Activated naive CD4-positive, alpha-beta T cell treated with anti-CD3 and anti-CD28 coated beads, Interleukin-2, amount 10 ng/mL, durations not matched to agents 7 days and 5 days (primary cell): ENCODE results near the gene MALRD1.

ENCODE experiments used
- CTCF ChIA-PET: fragments of 350-600 bp; sonication (Branson Sonifier 250); formaldehyde crosslinking; loops from one replicate; lab custom pipeline; 2021; ENCODE audit warnings: antibody characterized with exemption; lab: Charles Lee
- DNase-seq: peaks from one replicate; pipeline ENCODE4 v3.0.0-alpha.2; 2020
- H3K27ac Mint-ChIP-seq: one replicate; pipeline ENCODE4 v1.8.0; 2021; ENCODE audit warnings: mild to moderate bottlenecking, moderate library complexity, mixed read lengths
- H3K27me3 Mint-ChIP-seq: one replicate; pipeline ENCODE4 v1.8.0; 2021; ENCODE audit warnings: mild to moderate bottlenecking, mixed read lengths
- H3K36me3 Mint-ChIP-seq: one replicate; pipeline ENCODE4 v1.8.0; 2021; ENCODE audit warnings: mixed read lengths
- H3K4me1 Mint-ChIP-seq: one replicate; pipeline ENCODE4 v1.8.0; 2021; ENCODE audit warnings: mixed read lengths
- H3K4me3 Mint-ChIP-seq: one replicate; pipeline ENCODE4 v1.8.0; 2021; ENCODE audit warnings: mild to moderate bottlenecking, moderate library complexity, mixed read lengths
- H3K9me3 Mint-ChIP-seq: one replicate; pipeline ENCODE4 v1.8.0; 2021; ENCODE audit warnings: mixed read lengths

MALRD1 gene

GRCh38 chr10:19588608-19589007 is 540.0 kb downstream of the MALRD1 start:
- Mint-ChIP-seq H3K4me1 (no peaks in the 10 kb centered on the region), H3K27ac (no peak overlapping the region), H3K4me3 (no peak overlapping the region), H3K36me3 (no peaks in the 10 kb centered on the region), H3K27me3 (no peaks in the 10 kb centered on the region), H3K9me3 (peaks cover 10% of the 10 kb centered on the region)
- DNase-seq, result no peak
- CTCF ChIA-PET, result no interaction called here

- DNase-seq, result no peak
- no peak overlapping the region for H3K4me3 Mint-ChIP-seq
- no peaks in the 10 kb centered on the region for H3K27me3 Mint-ChIP-seq
- CTCF ChIA-PET, result no interaction called here
- H3K9me3 Mint-ChIP-seq, result peaks cover 2% of the 10 kb centered on the region
- H3K36me3 Mint-ChIP-seq, result no peaks in the 10 kb centered on the region
- no peaks in the 10 kb centered on the region for H3K4me1 Mint-ChIP-seq
- no peak overlapping the region for H3K27ac Mint-ChIP-seq
Measured at GRCh38 chr10:19592276-19592675, 543.7 kb downstream of the MALRD1 start.

DNA sequence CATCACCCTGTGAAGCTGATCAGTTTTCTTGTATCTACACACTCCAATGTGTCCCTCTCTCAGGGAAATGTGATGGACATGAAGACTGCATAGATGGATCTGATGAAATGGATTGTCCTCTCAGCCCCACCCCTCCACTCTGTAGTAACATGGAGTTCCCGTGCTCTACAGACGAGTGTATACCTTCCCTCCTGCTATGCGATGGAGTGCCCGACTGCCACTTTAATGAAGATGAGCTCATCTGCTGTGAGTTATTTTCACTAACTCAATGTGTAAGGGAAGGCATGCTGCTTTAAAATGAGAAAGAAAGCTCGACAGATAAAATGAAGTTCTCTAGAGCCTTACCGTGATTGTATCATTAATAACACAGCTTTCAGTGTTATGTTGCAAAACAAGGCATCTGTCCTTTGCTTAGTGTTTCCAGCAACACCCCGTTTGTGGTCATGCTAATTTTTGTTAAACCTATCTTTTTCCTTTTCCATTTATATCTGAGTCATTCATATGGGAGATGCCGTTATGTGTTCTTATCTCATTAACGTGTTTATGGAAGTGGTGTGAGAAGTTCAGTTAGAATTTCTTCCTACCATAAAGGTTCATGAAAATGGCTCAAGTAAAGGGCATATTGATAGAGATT is 546.7 kb downstream of the MALRD1 start:
- H3K9me3 Mint-ChIP-seq, result peaks cover 3% of the 10 kb centered on the region
- no peak for DNase-seq
- no peak overlapping the region for H3K27ac Mint-ChIP-seq
- H3K36me3 Mint-ChIP-seq, result no peaks in the 10 kb centered on the region
- H3K4me1 Mint-ChIP-seq, result no peaks in the 10 kb centered on the region
- no peaks in the 10 kb centered on the region for H3K27me3 Mint-ChIP-seq
- no peak overlapping the region for H3K4me3 Mint-ChIP-seq
- CTCF ChIA-PET, result no interaction called here

GRCh38 chr10:19605806-19606205 is 557.2 kb downstream of the MALRD1 start:
- no peaks in the 10 kb centered on the region for H3K4me1 Mint-ChIP-seq
- no peaks in the 10 kb centered on the region for H3K27me3 Mint-ChIP-seq
- H3K36me3 Mint-ChIP-seq, result no peaks in the 10 kb centered on the region
- CTCF ChIA-PET, result no interaction called here
- no peak overlapping the region for H3K4me3 Mint-ChIP-seq
- H3K27ac Mint-ChIP-seq, result no peak overlapping the region
- H3K9me3 Mint-ChIP-seq, result peaks cover 6% of the 10 kb centered on the region
- no peak for DNase-seq

GRCh38 chr10:19606968-19607367 is 558.4 kb downstream of the MALRD1 start:
- no peaks in the 10 kb centered on the region for H3K27me3 Mint-ChIP-seq
- H3K9me3 Mint-ChIP-seq, result peaks cover 6% of the 10 kb centered on the region
- DNase-seq, result no peak
- no peak overlapping the region for H3K27ac Mint-ChIP-seq
- H3K4me1 Mint-ChIP-seq, result no peaks in the 10 kb centered on the region
- no peak overlapping the region for H3K4me3 Mint-ChIP-seq
- H3K36me3 Mint-ChIP-seq, result no peaks in the 10 kb centered on the region
- CTCF ChIA-PET, result no interaction called here

DNA sequence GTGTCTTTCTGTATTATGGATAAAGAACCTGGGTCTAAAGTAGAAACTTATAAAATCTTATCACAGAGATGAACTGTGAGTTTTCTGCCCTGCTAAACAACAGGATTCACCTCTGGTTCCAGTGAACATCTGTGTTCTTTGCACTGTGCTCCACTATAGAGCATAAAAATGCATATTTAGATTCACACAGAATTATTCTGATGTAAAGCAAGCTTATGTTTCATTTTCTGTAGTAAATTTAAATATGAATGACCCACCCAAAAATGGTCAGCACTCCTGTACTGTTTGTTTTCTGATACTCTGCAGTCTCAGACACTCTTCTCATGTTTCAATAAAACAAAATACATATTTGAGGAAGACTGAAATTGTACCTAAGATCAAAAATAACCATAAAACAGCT is 563.2 kb downstream of the MALRD1 start:
- CTCF ChIA-PET, result no interaction called here
- no peaks in the 10 kb centered on the region for H3K4me1 Mint-ChIP-seq
- no peak overlapping the region for H3K27ac Mint-ChIP-seq
- H3K27me3 Mint-ChIP-seq, result no peaks in the 10 kb centered on the region
- DNase-seq, result no peak
- H3K36me3 Mint-ChIP-seq, result no peaks in the 10 kb centered on the region
- peaks cover 10% of the 10 kb centered on the region for H3K9me3 Mint-ChIP-seq
- no peak overlapping the region for H3K4me3 Mint-ChIP-seq

- CTCF ChIA-PET, result no interaction called here
- Mint-ChIP-seq H3K4me1 (no peaks in the 10 kb centered on the region), H3K27ac (no peak overlapping the region), H3K9me3 (peaks cover 14% of the 10 kb centered on the region), H3K36me3 (no peaks in the 10 kb centered on the region), H3K27me3 (no peaks in the 10 kb centered on the region), H3K4me3 (no peak overlapping the region)
- no peak for DNase-seq
Measured at GRCh38 chr10:19616966-19617365, 568.4 kb downstream of the MALRD1 start.

DNA sequence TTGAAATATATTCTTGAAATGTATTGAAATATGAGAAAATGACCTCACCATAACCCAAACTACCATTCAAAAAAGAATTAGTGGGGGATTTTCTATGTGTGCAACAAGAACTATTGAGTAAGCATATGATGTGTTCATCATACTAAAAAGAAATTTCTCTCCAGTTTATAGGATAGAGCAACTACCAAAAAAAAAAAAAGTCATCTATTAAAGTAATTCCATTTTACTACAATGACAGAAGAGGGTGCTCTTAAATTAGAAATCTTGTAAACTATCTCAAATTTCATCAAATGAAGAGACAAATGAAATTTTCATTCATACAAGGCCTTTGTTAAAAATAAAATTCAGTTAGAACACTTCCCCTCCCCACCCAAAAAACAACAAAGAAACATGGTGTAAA is 572.2 kb downstream of the MALRD1 start:
- no peak for DNase-seq
- H3K27me3 Mint-ChIP-seq, result no peaks in the 10 kb centered on the region
- peaks cover 7% of the 10 kb centered on the region for H3K9me3 Mint-ChIP-seq
- H3K36me3 Mint-ChIP-seq, result no peaks in the 10 kb centered on the region
- no peaks in the 10 kb centered on the region for H3K4me1 Mint-ChIP-seq
- CTCF ChIA-PET, result no interaction called here
- H3K27ac Mint-ChIP-seq, result no peak overlapping the region
- no peak overlapping the region for H3K4me3 Mint-ChIP-seq

- H3K27ac Mint-ChIP-seq, result no peak overlapping the region
- H3K9me3 Mint-ChIP-seq, result peaks cover 7% of the 10 kb centered on the region
- H3K4me1 Mint-ChIP-seq, result no peaks in the 10 kb centered on the region
- CTCF ChIA-PET, result no interaction called here
- no peaks in the 10 kb centered on the region for H3K27me3 Mint-ChIP-seq
- H3K36me3 Mint-ChIP-seq, result no peaks in the 10 kb centered on the region
- no peak overlapping the region for H3K4me3 Mint-ChIP-seq
- DNase-seq, result no peak
Measured at GRCh38 chr10:19623321-19623720, 574.7 kb downstream of the MALRD1 start.

DNA sequence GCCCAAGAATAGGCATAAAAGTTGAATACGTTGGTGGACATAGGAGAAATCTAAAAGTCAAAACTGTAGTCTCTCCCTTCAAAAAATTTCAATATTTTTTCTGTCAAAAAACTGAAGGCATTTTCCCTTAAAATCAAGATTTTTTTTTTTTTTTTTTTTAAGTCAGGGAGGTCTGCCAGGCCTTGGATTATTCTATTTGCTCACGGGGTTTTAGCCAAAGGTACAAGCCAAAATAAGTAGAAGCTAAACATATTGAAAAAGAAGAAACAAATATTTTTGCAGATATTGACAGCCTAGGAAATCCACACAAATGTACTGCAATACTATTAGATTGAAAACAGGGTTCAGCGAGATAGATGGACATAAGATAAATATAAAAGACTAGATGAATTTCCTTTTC is 577.6 kb downstream of the MALRD1 start:
- Mint-ChIP-seq H3K36me3 (no peaks in the 10 kb centered on the region), H3K4me1 (no peaks in the 10 kb centered on the region), H3K27me3 (no peaks in the 10 kb centered on the region), H3K9me3 (peaks cover 3% of the 10 kb centered on the region), H3K27ac (no peak overlapping the region), H3K4me3 (no peak overlapping the region)
- DNase-seq, result no peak
- CTCF ChIA-PET, result interaction anchor here (0.6 kb wide), 1 partner anchor 27 kb away, joined by 3 read pairs; no protein-coding TSS in a partner anchor

DNA sequence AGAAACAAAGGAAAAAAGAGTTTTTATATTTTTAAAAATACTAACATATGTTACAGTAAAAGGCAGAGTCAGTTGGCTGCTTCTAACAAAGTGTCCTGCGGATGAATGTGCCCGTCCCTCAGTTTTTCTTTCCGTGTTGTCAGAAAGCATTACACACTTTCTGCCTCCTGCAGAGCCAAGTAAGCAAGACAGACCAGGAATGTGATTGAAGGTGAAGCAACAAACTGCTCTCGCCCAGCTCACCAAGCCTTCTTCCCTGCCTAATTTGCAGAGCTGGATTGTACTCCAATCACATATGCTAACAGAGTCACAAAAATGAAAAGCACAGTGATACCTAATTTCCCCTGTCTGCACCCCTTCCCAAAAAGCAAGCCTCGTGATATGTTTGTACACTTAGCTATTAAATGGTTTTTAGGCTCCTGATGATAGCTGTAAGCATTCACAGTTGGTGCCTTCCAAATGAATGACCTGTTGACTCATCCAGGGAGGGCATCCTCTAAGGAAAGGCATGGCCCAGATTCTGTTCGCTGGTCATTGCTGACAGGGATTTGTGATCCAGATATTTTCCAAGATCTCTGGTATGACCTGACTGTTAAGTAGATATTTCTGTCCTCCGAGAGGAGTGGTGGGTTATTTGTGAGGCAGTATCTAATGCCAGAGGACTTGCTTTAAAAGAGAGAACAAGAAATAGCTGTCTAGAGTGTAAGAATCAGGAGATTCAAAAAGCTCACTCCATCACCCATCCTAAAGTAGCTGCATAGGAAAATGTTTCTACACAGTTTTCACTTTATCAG is 580.4 kb downstream of the MALRD1 start:
- peaks cover 9% of the 10 kb centered on the region for H3K9me3 Mint-ChIP-seq
- no peak overlapping the region for H3K27ac Mint-ChIP-seq
- H3K4me3 Mint-ChIP-seq, result no peak overlapping the region
- CTCF ChIA-PET, result no interaction called here
- DNase-seq, result no peak
- no peaks in the 10 kb centered on the region for H3K36me3 Mint-ChIP-seq
- no peaks in the 10 kb centered on the region for H3K4me1 Mint-ChIP-seq
- no peaks in the 10 kb centered on the region for H3K27me3 Mint-ChIP-seq

- Mint-ChIP-seq H3K9me3 (peaks cover 11% of the 10 kb centered on the region), H3K27ac (no peak overlapping the region), H3K27me3 (no peaks in the 10 kb centered on the region), H3K4me1 (no peaks in the 10 kb centered on the region), H3K4me3 (no peak overlapping the region), H3K36me3 (no peaks in the 10 kb centered on the region)
- CTCF ChIA-PET, result no interaction called here
- no peak for DNase-seq
Measured at GRCh38 chr10:19629567-19629966, 581.0 kb downstream of the MALRD1 start.

- Mint-ChIP-seq H3K27me3 (no peaks in the 10 kb centered on the region), H3K36me3 (no peaks in the 10 kb centered on the region), H3K4me1 (no peaks in the 10 kb centered on the region), H3K4me3 (no peak overlapping the region), H3K9me3 (peaks cover 14% of the 10 kb centered on the region), H3K27ac (no peak overlapping the region)
- no peak for DNase-seq
- CTCF ChIA-PET, result no interaction called here
Measured at GRCh38 chr10:19634163-19634562, 585.6 kb downstream of the MALRD1 start.

GRCh38 chr10:19638182-19638895 is 589.7 kb downstream of the MALRD1 start:
- no peak for DNase-seq
- CTCF ChIA-PET, result no interaction called here
- no peak overlapping the region for H3K27ac Mint-ChIP-seq
- H3K9me3 Mint-ChIP-seq, result peaks cover 8% of the 10 kb centered on the region
- H3K36me3 Mint-ChIP-seq, result no peaks in the 10 kb centered on the region
- no peaks in the 10 kb centered on the region for H3K4me1 Mint-ChIP-seq
- H3K27me3 Mint-ChIP-seq, result no peaks in the 10 kb centered on the region
- no peak overlapping the region for H3K4me3 Mint-ChIP-seq

DNA sequence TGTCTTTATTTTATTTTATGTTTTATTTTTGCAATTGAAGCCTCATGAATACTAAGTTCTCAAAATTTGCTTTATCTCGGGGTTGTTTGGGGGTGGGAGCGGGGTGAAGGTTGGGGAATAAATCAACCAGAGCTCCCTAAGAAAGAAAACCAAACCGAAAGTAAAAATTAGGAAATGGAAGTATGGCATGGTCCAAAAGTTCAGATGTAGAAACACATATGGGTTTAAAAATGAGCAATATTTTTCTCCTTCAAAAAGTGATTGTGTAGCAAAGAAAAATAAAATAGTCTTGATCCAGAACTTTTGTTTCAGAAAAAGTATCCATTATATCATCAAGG is 590.3 kb downstream of the MALRD1 start:
- CTCF ChIA-PET, result no interaction called here
- no peaks in the 10 kb centered on the region for H3K36me3 Mint-ChIP-seq
- H3K4me1 Mint-ChIP-seq, result no peaks in the 10 kb centered on the region
- no peaks in the 10 kb centered on the region for H3K27me3 Mint-ChIP-seq
- no peak overlapping the region for H3K4me3 Mint-ChIP-seq
- no peak for DNase-seq
- H3K9me3 Mint-ChIP-seq, result peaks cover 10% of the 10 kb centered on the region
- H3K27ac Mint-ChIP-seq, result no peak overlapping the region
